Mesenchymal stem cell (in vitro differentiated cells and primary cell): Measurements from ENCODE around the gene BEST3.

Experiments
- DNase-seq: peaks from one replicate; pipeline ENCODE4 v3.0.0-alpha.2; 2013
- H2AFZ ChIP-seq: one replicate; pipeline ENCODE4 v1.6.1; 2013; ENCODE audit warnings: low read depth, mild to moderate bottlenecking, control low read depth, inconsistent platforms, low read length, moderate library complexity
- H2AK5ac ChIP-seq: 2 replicates; pipeline ENCODE4 v1.6.1; 2013; ENCODE audit warnings: low read length, moderate library complexity, mild to moderate bottlenecking, inconsistent platforms; ENCODE audit not compliant: severe bottlenecking
- H2BK120ac ChIP-seq: one replicate; pipeline ENCODE4 v1.6.1; 2013; ENCODE audit warnings: low read depth, mild to moderate bottlenecking, inconsistent platforms, low read length, moderate library complexity
- H2BK12ac ChIP-seq, 2 experiments: one replicate each; pipeline ENCODE4 v1.6.1; 2013; ENCODE audit warnings: inconsistent platforms in 2 of 2, low read length in 2 of 2, mild to moderate bottlenecking in 2 of 2, moderate library complexity in 2 of 2, control low read depth in 1 of 2
- H2BK15ac ChIP-seq: one replicate; pipeline ENCODE4 v1.6.1; 2013; ENCODE audit warnings: mild to moderate bottlenecking, low read depth, inconsistent platforms; ENCODE audit not compliant: poor library complexity, severe bottlenecking
- H2BK5ac ChIP-seq: 2 replicates; pipeline ENCODE4 v1.6.1; 2013; ENCODE audit warnings: low read depth, mild to moderate bottlenecking, low read length, control low read depth, inconsistent platforms; ENCODE audit not compliant: poor library complexity, severe bottlenecking
- H3K14ac ChIP-seq, 2 experiments: one replicate each; pipeline ENCODE4 v1.6.1; 2013; ENCODE audit warnings: inconsistent platforms in 2 of 2, low read length in 2 of 2, control low read depth in 1 of 2, mild to moderate bottlenecking in 1 of 2, moderate library complexity in 1 of 2
- H3K18ac ChIP-seq, 2 experiments: one replicate each; pipeline ENCODE4 v1.6.1; 2013; ENCODE audit warnings: inconsistent platforms in 2 of 2, low read length in 2 of 2, control low read depth in 1 of 2, low read depth in 1 of 2, mild to moderate bottlenecking in 1 of 2
- H3K23ac ChIP-seq, 2 experiments: one replicate each; pipeline ENCODE4 v1.6.1; 2013; ENCODE audit warnings: inconsistent platforms in 2 of 2, low read length in 2 of 2, mild to moderate bottlenecking in 2 of 2, moderate library complexity in 2 of 2, control low read depth in 1 of 2
- H3K27ac ChIP-seq: 2 replicates; pipeline ENCODE4 v1.5.1; 2013; ENCODE audit warnings: mild to moderate bottlenecking, moderate library complexity, low read length, control low read depth, inconsistent platforms; ENCODE audit not compliant: poor library complexity, severe bottlenecking
- H3K27me3 ChIP-seq, 2 experiments: 2 replicates each; pipeline versions ENCODE4 v1.6.1 to v1.7.0; 2013; ENCODE audit warnings: low read length in 2 of 2, mild to moderate bottlenecking in 2 of 2, moderate library complexity in 2 of 2, control low read depth in 1 of 2, inconsistent platforms in 1 of 2; ENCODE audit not compliant: control insufficient read depth in 1 of 2, insufficient read depth in 1 of 2
- H3K36me3 ChIP-seq, 2 experiments: 2 replicates each; pipeline versions ENCODE4 v1.6.1 to v1.7.0; 2013; ENCODE audit warnings: low read length in 2 of 2, control low read depth in 1 of 2, inconsistent platforms in 1 of 2, low read depth in 1 of 2, mild to moderate bottlenecking in 1 of 2; ENCODE audit not compliant: insufficient read depth in 2 of 2, control insufficient read depth in 1 of 2
- H3K4ac ChIP-seq, 2 experiments: one replicate each; pipeline ENCODE4 v1.6.1; 2013; ENCODE audit warnings: inconsistent platforms in 2 of 2, low read length in 2 of 2, mild to moderate bottlenecking in 2 of 2, moderate library complexity in 2 of 2, control low read depth in 1 of 2, low read depth in 1 of 2
- H3K4me1 ChIP-seq: 2 replicates; pipeline ENCODE4 v1.6.1; 2013; ENCODE audit warnings: low read depth, low read length, control low read depth; ENCODE audit not compliant: control insufficient read depth, insufficient read depth
- H3K4me2 ChIP-seq: 2 replicates; pipeline ENCODE4 v1.6.1; 2013; ENCODE audit warnings: low read length, mild to moderate bottlenecking, inconsistent platforms; ENCODE audit not compliant: poor library complexity, severe bottlenecking
- H3K4me3 ChIP-seq, 2 experiments: 2 replicates each; pipeline versions ENCODE4 v1.5.1 to v1.7.0; 2013; ENCODE audit warnings: low read length in 2 of 2, mild to moderate bottlenecking in 2 of 2, control low read depth in 1 of 2, low read depth in 1 of 2; ENCODE audit not compliant: insufficient read depth in 1 of 2
- H3K79me1 ChIP-seq: replicated peaks from 2 replicates; pipeline ENCODE4 v1.6.1; 2013; ENCODE audit warnings: mild to moderate bottlenecking, control low read depth, low read length, inconsistent platforms; ENCODE audit not compliant: poor library complexity, severe bottlenecking
- H3K9ac ChIP-seq: 2 replicates; pipeline ENCODE4 v1.7.0; 2013; ENCODE audit warnings: mild to moderate bottlenecking, low read length, moderate library complexity
- H3K9me3 ChIP-seq: 2 replicates; pipeline ENCODE4 v1.7.0; 2013; ENCODE audit warnings: mild to moderate bottlenecking, low read length; ENCODE audit not compliant: control insufficient read depth
- H4K8ac ChIP-seq: one replicate; pipeline ENCODE4 v1.6.1; 2013; ENCODE audit warnings: inconsistent platforms, mild to moderate bottlenecking, low read length, moderate library complexity
- H4K91ac ChIP-seq: one replicate; pipeline ENCODE4 v1.6.1; 2013; ENCODE audit warnings: mild to moderate bottlenecking, low read length, inconsistent platforms
- WGBS: methylation state at CpG from one replicate; pipeline ENCODE4 v1.1.7; 2013; ENCODE audit warnings: mixed read lengths; 5-methylcytosine and 5-hydroxymethylcytosine counted together

BEST3 gene

DNA sequence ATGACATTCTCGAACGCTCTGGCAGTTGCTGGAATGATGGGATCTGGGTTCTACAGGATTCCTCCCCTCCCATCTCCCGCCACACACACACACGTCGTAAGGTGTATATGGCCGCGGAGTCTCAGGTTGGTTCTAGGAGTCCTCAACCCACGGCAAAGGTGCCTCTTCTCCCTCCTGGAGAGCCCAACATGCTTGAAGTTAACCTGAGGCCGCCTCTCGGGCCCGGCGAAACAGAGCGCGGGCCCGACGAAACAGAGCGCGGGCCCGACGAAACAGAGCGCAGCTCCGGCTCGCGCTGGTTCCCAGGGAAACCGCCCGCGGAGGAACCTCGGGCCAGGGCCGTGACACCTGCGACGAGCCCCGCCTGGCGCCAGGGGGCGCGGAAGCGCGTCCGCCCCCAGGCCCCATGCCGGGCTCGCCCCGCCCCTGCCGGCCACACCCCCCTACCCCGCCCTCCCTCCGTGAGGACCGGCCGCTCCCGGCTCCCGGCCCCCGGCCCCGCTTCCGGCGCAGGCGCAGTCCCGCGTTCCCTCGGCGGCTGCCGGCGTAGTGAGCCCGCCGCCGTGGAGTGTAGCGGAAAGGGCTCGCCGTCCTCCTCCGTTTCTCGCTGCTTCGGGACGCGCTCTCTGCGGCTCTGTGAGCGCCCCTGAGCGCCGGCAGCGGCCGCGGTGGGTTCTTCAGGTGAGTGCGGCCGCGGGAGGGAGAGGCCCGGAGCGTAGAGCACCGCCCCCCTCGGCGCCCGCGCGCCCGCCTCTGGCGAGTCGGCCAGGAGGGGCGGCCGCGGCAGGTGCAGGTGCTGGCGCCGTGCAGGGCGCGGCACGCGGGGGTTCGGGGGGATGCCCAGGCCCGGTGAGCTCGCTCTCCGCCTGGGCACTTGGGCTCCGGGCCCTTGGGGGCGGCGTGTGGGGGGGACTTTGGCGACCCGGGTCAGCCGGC is 39.5 kb upstream of the BEST3 start, which contains the start of gene RAB3IP:
TSS of gene RAB3IP (plus strand) at position 510 of the 936 bp plus-strand sequence. CDS start 16,549 bp downstream, outside the sequence.
- 2% methylated on average over 58 of the region's 110 CpGs for WGBS
- Histone ChIP-seq H2AFZ (peak within 1 kb of the TSS; percentile 73), H2BK15ac (no peak within 1 kb of the TSS)

DNA sequence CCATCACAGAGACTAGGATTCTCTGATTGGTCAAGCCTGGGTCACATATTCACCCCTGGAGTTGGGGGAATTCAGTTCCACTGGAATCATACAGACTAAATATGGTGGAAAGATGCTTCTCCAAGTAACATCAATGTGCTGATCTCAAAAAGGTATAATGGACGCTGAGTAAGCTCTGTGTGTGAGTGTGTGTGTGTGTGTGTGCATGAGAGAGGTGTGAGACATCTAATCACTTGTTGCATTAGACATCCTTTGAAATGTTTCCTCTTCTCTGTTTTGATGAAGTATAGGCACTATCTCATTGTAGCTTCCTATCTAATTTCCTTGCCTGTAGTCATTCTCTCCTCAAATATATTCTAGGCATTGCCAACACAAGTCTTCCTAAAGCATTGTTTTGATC is 34.5 kb upstream of the BEST3 start:
- H3K27ac ChIP-seq, result no peak overlapping the region
- no peak overlapping the region for H2BK5ac ChIP-seq
- no peak overlapping the region for H3K18ac ChIP-seq
- no peak overlapping the region for H2BK120ac ChIP-seq
- no peaks in the 10 kb centered on the region for H3K4me1 ChIP-seq
- no peak for DNase-seq
- no peak overlapping the region for H3K4ac ChIP-seq
- H4K91ac ChIP-seq, result no peak overlapping the region
- no peaks in the 10 kb centered on the region for H3K27me3 ChIP-seq
- no peak overlapping the region for H3K23ac ChIP-seq
- H2AFZ ChIP-seq, result no peak overlapping the region
- no peak overlapping the region for H3K4me2 ChIP-seq
- H2BK12ac ChIP-seq, result no peak overlapping the region
- H2BK15ac ChIP-seq, result no peak overlapping the region
- H3K9me3 ChIP-seq, result no peaks in the 10 kb centered on the region
- H3K79me1 ChIP-seq, result no peaks in the 10 kb centered on the region
- H3K14ac ChIP-seq, result no peak overlapping the region
- no peak overlapping the region for H3K4me3 ChIP-seq
- 85% methylated on average over 1 of the region's 1 CpG for WGBS
- H3K9ac ChIP-seq, result no peak overlapping the region
- H2AK5ac ChIP-seq, result no peak overlapping the region
- H3K36me3 ChIP-seq, result no peaks in the 10 kb centered on the region
- no peak overlapping the region for H4K8ac ChIP-seq

More for the DNA sequence above, 39.5 kb upstream of the BEST3 start, which contains the start of gene RAB3IP:
- H3K4me1 ChIP-seq, result no peaks in the 10 kb centered on the region
- H3K9ac ChIP-seq, result peak within 1 kb of the TSS; percentile 85
- peak within 1 kb of the TSS; percentile 78 to 92 for H3K4me3 ChIP-seq
- H3K4ac ChIP-seq, result no peak within 1 kb of the TSS
- no peak within 1 kb of the TSS for H2BK120ac ChIP-seq
- H2BK5ac ChIP-seq, result peak within 1 kb of the TSS; percentile 73
- no peaks in the 10 kb centered on the region for H3K36me3 ChIP-seq
- peaks cover 7% of the 10 kb centered on the region for H3K79me1 ChIP-seq
- H3K18ac ChIP-seq, result peak within 1 kb of the TSS in 1 of 2 experiments; percentile 2
- H3K27ac ChIP-seq, result peak within 1 kb of the TSS; percentile 30
- peak; percentile 72 for DNase-seq
- H3K27me3 ChIP-seq, result no peaks in the 10 kb centered on the region
- no peak within 1 kb of the TSS for H4K91ac ChIP-seq
- H3K14ac ChIP-seq, result no peak within 1 kb of the TSS
- no peak within 1 kb of the TSS for H2BK12ac ChIP-seq
- H3K23ac ChIP-seq, result peak within 1 kb of the TSS in 1 of 2 experiments; percentile 73
- H2AK5ac ChIP-seq, result no peak within 1 kb of the TSS
- no peak within 1 kb of the TSS for H4K8ac ChIP-seq
- H3K4me2 ChIP-seq, result peak within 1 kb of the TSS; percentile 97
- no peaks in the 10 kb centered on the region for H3K9me3 ChIP-seq

DNA sequence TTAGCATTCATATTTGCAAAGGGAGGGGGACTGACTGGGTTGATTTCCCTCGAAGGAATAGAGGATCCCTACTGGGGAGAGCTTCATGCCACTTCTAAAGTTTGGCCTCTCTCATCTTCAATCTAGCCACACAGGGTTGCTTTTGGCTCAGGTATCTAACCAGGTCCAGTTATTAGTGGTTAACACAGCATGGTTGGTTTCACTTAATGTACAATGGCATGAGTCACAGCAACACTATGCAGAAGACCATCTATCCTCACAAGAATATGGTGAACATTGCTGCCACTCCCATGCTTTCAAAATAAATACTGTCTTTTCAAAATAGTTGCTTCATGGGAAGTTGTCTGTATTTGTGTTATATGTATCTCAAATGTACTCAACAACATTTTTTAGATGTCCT is 33.0 kb upstream of the BEST3 start:
- Histone ChIP-seq H2BK5ac (no peak overlapping the region), H3K18ac (no peak overlapping the region), H3K4me2 (no peak overlapping the region), H3K36me3 (no peaks in the 10 kb centered on the region), H3K4me1 (no peaks in the 10 kb centered on the region), H3K4ac (no peak overlapping the region), H2BK120ac (no peak overlapping the region), H2AK5ac (no peak overlapping the region), H2BK12ac (no peak overlapping the region), H4K8ac (no peak overlapping the region), H3K4me3 (no peak overlapping the region), H3K27me3 (no peaks in the 10 kb centered on the region), H4K91ac (no peak overlapping the region), H3K79me1 (no peaks in the 10 kb centered on the region), H3K9ac (no peak overlapping the region), H2AFZ (no peak overlapping the region), H2BK15ac (no peak overlapping the region), H3K14ac (no peak overlapping the region), H3K9me3 (no peaks in the 10 kb centered on the region), H3K23ac (no peak overlapping the region), H3K27ac (no peak overlapping the region)
- no peak for DNase-seq
- 64% methylated on average over 1 of the region's 1 CpG for WGBS

DNA sequence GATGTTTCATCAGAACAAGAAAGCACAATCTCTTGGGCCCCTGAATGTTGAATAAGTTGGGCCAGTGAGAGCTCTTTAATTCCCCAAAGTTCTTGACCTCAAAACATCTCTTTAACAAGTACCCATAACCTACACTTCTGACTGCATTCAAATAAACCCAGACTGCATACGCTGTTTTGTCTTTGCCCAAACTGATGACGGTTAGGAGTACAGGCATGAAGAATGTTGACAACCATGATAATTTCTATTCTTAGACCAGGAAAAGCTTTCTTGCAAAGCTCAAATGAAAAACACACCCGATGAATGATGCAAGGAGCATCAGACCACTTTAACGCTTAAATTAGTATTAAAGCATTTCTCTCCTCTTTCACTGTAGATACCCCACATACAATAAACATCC is 27.8 kb upstream of the BEST3 start:
- no peaks in the 10 kb centered on the region for H3K9me3 ChIP-seq
- H2AFZ ChIP-seq, result no peak overlapping the region
- no peak overlapping the region for H3K4me3 ChIP-seq
- H3K4me1 ChIP-seq, result no peaks in the 10 kb centered on the region
- no peak overlapping the region for H4K91ac ChIP-seq
- H3K4ac ChIP-seq, result no peak overlapping the region
- no peak for DNase-seq
- no peak overlapping the region for H3K9ac ChIP-seq
- H2BK12ac ChIP-seq, result no peak overlapping the region
- H2BK15ac ChIP-seq, result no peak overlapping the region
- no peaks in the 10 kb centered on the region for H3K79me1 ChIP-seq
- H3K27ac ChIP-seq, result no peak overlapping the region
- H2AK5ac ChIP-seq, result no peak overlapping the region
- H2BK5ac ChIP-seq, result no peak overlapping the region
- H3K27me3 ChIP-seq, result no peaks in the 10 kb centered on the region
- 96% methylated on average over 4 of the region's 4 CpGs for WGBS
- H3K18ac ChIP-seq, result no peak overlapping the region
- H3K14ac ChIP-seq, result no peak overlapping the region
- no peak overlapping the region for H2BK120ac ChIP-seq
- H4K8ac ChIP-seq, result no peak overlapping the region
- no peak overlapping the region for H3K23ac ChIP-seq
- H3K4me2 ChIP-seq, result no peak overlapping the region
- H3K36me3 ChIP-seq, result no peaks in the 10 kb centered on the region
